GM13976 (cell line): ENCODE data around the gene HECTD4.

ENCODE experiments used
- DNase-seq: peaks from one replicate; pipeline ENCODE4 v3.0.0; 2012; ENCODE audit warnings: low spot score
- CTCF ChIP-seq: IDR thresholded peaks from 2 replicates; pipeline ENCODE4 v1.5.1; 2012; ENCODE audit warnings: borderline replicate concordance, mild to moderate bottlenecking; ENCODE audit not compliant: insufficient read depth; ENCODE audit errors: extremely low read depth, missing control alignments, control extremely low read depth
- in situ Hi-C: fragments of 300-500 bp; cut with MboI; formaldehyde crosslinking; loops from one replicate; pipeline ENCODE4 v1.12.0; 2022; ENCODE audit warnings: low sequenced_read_pairs, mixed read lengths, inconsistent platforms; ENCODE audit not compliant: unreplicated experiment

The HECTD4 gene

GRCh38 chr12:112331886-112332285 lies 50.3 kb downstream of the HECTD4 start:
- in situ Hi-C loops, result no loop called here
- no peak for DNase-seq
- TF ChIP-seq CTCF, result no peak

- no peak for TF ChIP-seq CTCF
- DNase-seq, result no peak
- in situ Hi-C loops, result no loop called here
These were observed 51.5 kb downstream of the HECTD4 start for GRCh38 chr12:112330706-112331105.

DNA sequence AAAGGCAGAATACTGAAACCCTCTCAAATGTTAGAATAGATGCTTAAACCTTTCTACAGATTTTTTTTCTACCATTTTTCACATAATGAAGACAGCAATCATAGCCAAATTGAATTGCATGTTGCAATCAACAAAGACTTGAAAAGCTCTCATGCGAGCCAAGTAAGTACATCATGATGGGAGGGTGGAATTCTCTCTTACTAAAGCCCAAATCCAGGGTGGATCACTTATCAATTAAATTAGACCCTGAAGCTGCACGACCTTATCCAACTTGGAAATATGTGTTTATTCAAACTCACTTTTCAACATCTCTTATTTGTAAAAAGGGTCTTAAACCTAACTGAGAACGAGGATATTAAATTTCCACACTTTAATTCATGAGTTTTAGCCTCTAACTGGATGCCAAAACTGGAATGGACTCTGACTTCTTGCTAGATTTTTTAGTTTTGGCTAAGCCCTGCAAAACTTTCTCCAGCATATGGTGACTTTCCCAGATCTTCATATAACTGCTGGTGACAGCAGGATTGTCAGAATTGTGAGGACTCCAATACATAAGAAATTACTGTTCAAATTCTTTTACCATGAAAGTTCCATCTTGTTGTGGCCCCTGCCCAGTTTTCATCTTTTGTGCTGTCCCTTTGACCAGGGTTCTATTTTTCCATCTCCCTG lies 53.6 kb downstream of the HECTD4 start:
- no peak for DNase-seq
- TF ChIP-seq CTCF, result no peak
- in situ Hi-C loops, result no loop called here

GRCh38 chr12:112327209-112327938 lies 54.9 kb downstream of the HECTD4 start:
- in situ Hi-C loops, result no loop called here
- DNase-seq, result no peak
- no peak for TF ChIP-seq CTCF

- no peak for DNase-seq
- in situ Hi-C loops, result no loop called here
- no peak for TF ChIP-seq CTCF
These were observed 56.5 kb downstream of the HECTD4 start for GRCh38 chr12:112325622-112326207.

- in situ Hi-C loops, result no loop called here
- DNase-seq, result no peak
- no peak for TF ChIP-seq CTCF
These were observed 57.1 kb downstream of the HECTD4 start for GRCh38 chr12:112325157-112325556.
